Mesendoderm (in vitro differentiated cells): Measurements from ENCODE around the gene MGARP.

Experiments
- DNase-seq: peaks from one replicate; pipeline ENCODE4 v3.0.0; 2013
- H2AK5ac ChIP-seq: 2 replicates; pipeline ENCODE4 v1.6.1; 2013; ENCODE audit warnings: low read length, inconsistent platforms
- H2BK120ac ChIP-seq: 2 replicates; pipeline ENCODE4 v1.6.1; 2013; ENCODE audit warnings: low read depth, mild to moderate bottlenecking, low read length, moderate library complexity, mixed read lengths
- H2BK15ac ChIP-seq: replicated peaks from 2 replicates; pipeline ENCODE4 v1.6.1; 2013; ENCODE audit warnings: low read depth, mild to moderate bottlenecking, moderate library complexity
- H2BK5ac ChIP-seq: 2 replicates; pipeline ENCODE4 v1.6.1; 2013; ENCODE audit warnings: low read length, inconsistent platforms
- H3K18ac ChIP-seq: 2 replicates; pipeline ENCODE4 v1.6.1; 2013; ENCODE audit warnings: mild to moderate bottlenecking, low read length, mixed read lengths
- H3K23ac ChIP-seq: one replicate; pipeline ENCODE4 v1.6.1; 2013; ENCODE audit warnings: low read length
- H3K27ac ChIP-seq: 2 replicates; pipeline ENCODE4 v1.5.1; 2013; ENCODE audit warnings: low read depth, mild to moderate bottlenecking, inconsistent platforms, low read length, moderate library complexity
- H3K27me3 ChIP-seq: 2 replicates; pipeline ENCODE4 v1.6.1; 2013; ENCODE audit warnings: low read length, control low read depth, mild to moderate bottlenecking, inconsistent platforms; ENCODE audit not compliant: insufficient read depth, poor library complexity
- H3K36me3 ChIP-seq: 2 replicates; pipeline ENCODE4 v1.6.1; 2013; ENCODE audit warnings: low read length, inconsistent platforms; ENCODE audit not compliant: control insufficient read depth, insufficient read depth
- H3K4ac ChIP-seq: one replicate; pipeline ENCODE4 v1.6.1; 2013; ENCODE audit warnings: low read depth, mild to moderate bottlenecking, low read length, moderate library complexity
- H3K4me1 ChIP-seq: 2 replicates; pipeline ENCODE4 v1.6.1; 2013; ENCODE audit warnings: low read depth, low read length, inconsistent platforms; ENCODE audit not compliant: control insufficient read depth
- H3K4me2 ChIP-seq: 2 replicates; pipeline ENCODE4 v1.6.1; 2013; ENCODE audit warnings: low read length
- H3K4me3 ChIP-seq: 2 replicates; pipeline ENCODE4 v1.5.1; 2013; ENCODE audit warnings: mild to moderate bottlenecking, low read length
- H3K56ac ChIP-seq: one replicate; pipeline ENCODE4 v1.6.1; 2013; ENCODE audit warnings: low read length
- H3K79me1 ChIP-seq: 2 replicates; pipeline ENCODE4 v1.6.1; 2013; ENCODE audit warnings: low read length, inconsistent platforms
- H3K79me2 ChIP-seq: 2 replicates; pipeline ENCODE4 v1.6.1; 2013; ENCODE audit warnings: mild to moderate bottlenecking, low read length; ENCODE audit not compliant: control insufficient read depth, insufficient read depth
- H3K9ac ChIP-seq: 2 replicates; pipeline ENCODE4 v1.6.1; 2013; ENCODE audit warnings: low read length, inconsistent platforms
- H4K5ac ChIP-seq: one replicate; pipeline ENCODE4 v1.6.1; 2013; ENCODE audit warnings: low read length
- H4K8ac ChIP-seq: one replicate; pipeline ENCODE4 v1.6.1; 2013; ENCODE audit warnings: low read depth, mild to moderate bottlenecking, control low read depth, low read length, moderate library complexity
- WGBS: extraction: QIAGEN DNeasy Blood & Tissue Kit; methylation state at CpG from one replicate; pipeline ENCODE4 v1.1.7; 2013; ENCODE audit warnings: low lambda C conversion rate, missing lambda C conversion rate; ENCODE audit not compliant: insufficient coverage; ENCODE audit errors: extremely low coverage; 5-methylcytosine and 5-hydroxymethylcytosine counted together

MGARP gene

GRCh38 chr4:139286186-139286698 is 6.2 kb upstream of the MGARP start:
- Histone ChIP-seq H3K79me2 (no peaks in the 10 kb centered on the region), H2BK5ac (no peak overlapping the region), H3K4me2 (no peak overlapping the region), H3K4me1 (no peaks in the 10 kb centered on the region), H3K56ac (no peak overlapping the region), H3K27ac (no peak overlapping the region), H4K5ac (no peak overlapping the region), H3K36me3 (no peaks in the 10 kb centered on the region), H3K23ac (no peak overlapping the region), H3K79me1 (no peaks in the 10 kb centered on the region), H2BK15ac (no peak overlapping the region), H2BK120ac (no peak overlapping the region), H2AK5ac (no peak overlapping the region), H3K9ac (no peak overlapping the region), H4K8ac (no peak overlapping the region), H3K4ac (no peak overlapping the region), H3K18ac (no peak overlapping the region), H3K4me3 (no peak overlapping the region), H3K27me3 (no peaks in the 10 kb centered on the region)
- WGBS: no CpG with 5 or more reads among the region's 7 CpGs
- no peak for DNase-seq

- H3K79me2 ChIP-seq: no peaks in the 10 kb centered on the region
Measured at GRCh38 chr4:139282721-139283075, 2.7 kb upstream of the MGARP start.

GRCh38 chr4:139282065-139282720 is 2.2 kb upstream of the MGARP start:
- Histone ChIP-seq H3K18ac (no peak overlapping the region), H3K27me3 (peaks cover 11% of the 10 kb centered on the region), H3K27ac (no peak overlapping the region), H2BK120ac (no peak overlapping the region), H3K9ac (no peak overlapping the region), H3K4me2 (no peak overlapping the region), H4K5ac (no peak overlapping the region), H3K79me1 (no peaks in the 10 kb centered on the region), H4K8ac (no peak overlapping the region), H2BK5ac (no peak overlapping the region), H3K79me2 (no peaks in the 10 kb centered on the region), H2BK15ac (no peak overlapping the region), H3K4ac (no peak overlapping the region), H3K36me3 (no peaks in the 10 kb centered on the region), H3K23ac (no peak overlapping the region), H3K4me1 (no peaks in the 10 kb centered on the region), H3K4me3 (no peak overlapping the region), H3K56ac (no peak overlapping the region), H2AK5ac (no peak overlapping the region)
- WGBS: no CpG with 5 or more reads among the region's 7 CpGs
- no peak for DNase-seq

More at GRCh38 chr4:139282721-139283075, 2.7 kb upstream of the MGARP start:
- Histone ChIP-seq H3K27ac (no peak overlapping the region), H3K18ac (no peak overlapping the region), H4K5ac (no peak overlapping the region), H2BK120ac (no peak overlapping the region), H2BK5ac (no peak overlapping the region), H4K8ac (no peak overlapping the region), H3K36me3 (no peaks in the 10 kb centered on the region), H3K4me2 (no peak overlapping the region), H3K56ac (no peak overlapping the region), H2BK15ac (no peak overlapping the region), H3K4ac (no peak overlapping the region), H3K9ac (no peak overlapping the region), H3K27me3 (peaks cover 11% of the 10 kb centered on the region), H3K4me3 (no peak overlapping the region), H2AK5ac (no peak overlapping the region), H3K4me1 (no peaks in the 10 kb centered on the region), H3K79me1 (no peaks in the 10 kb centered on the region), H3K23ac (no peak overlapping the region)
- no peak for DNase-seq

- Histone ChIP-seq H3K4me3 (peak overlapping the region; percentile 35), H3K4ac (no peak overlapping the region), H2BK15ac (no peak overlapping the region), H3K36me3 (no peaks in the 10 kb centered on the region), H2AK5ac (no peak overlapping the region), H3K79me1 (no peaks in the 10 kb centered on the region), H3K4me1 (no peaks in the 10 kb centered on the region), H4K5ac (no peak overlapping the region), H4K8ac (no peak overlapping the region), H3K18ac (no peak overlapping the region), H3K23ac (no peak overlapping the region), H2BK5ac (no peak overlapping the region), H3K9ac (peak overlapping the region; percentile 49), H3K27me3 (peaks cover 11% of the 10 kb centered on the region), H3K56ac (peak overlapping the region; percentile 40), H3K4me2 (peak overlapping the region; percentile 95), H3K27ac (no peak overlapping the region), H2BK120ac (no peak overlapping the region), H3K79me2 (no peaks in the 10 kb centered on the region)
- DNase-seq: peak; percentile 42
- WGBS: no CpG with 5 or more reads among the region's 40 CpGs
Measured at GRCh38 chr4:139278912-139279759, 889 bp downstream of the MGARP start.

GRCh38 chr4:139278485-139278884 is 1.5 kb downstream of the MGARP start:
- Histone ChIP-seq H3K36me3 (no peaks in the 10 kb centered on the region), H4K8ac (no peak overlapping the region), H3K9ac (no peak overlapping the region), H3K79me1 (no peaks in the 10 kb centered on the region), H3K4me2 (no peak overlapping the region), H2BK15ac (no peak overlapping the region), H2BK5ac (no peak overlapping the region), H3K23ac (no peak overlapping the region), H2AK5ac (no peak overlapping the region), H3K4me3 (no peak overlapping the region), H3K4ac (no peak overlapping the region), H3K18ac (no peak overlapping the region), H3K27me3 (peaks cover 11% of the 10 kb centered on the region), H3K79me2 (no peaks in the 10 kb centered on the region), H3K56ac (no peak overlapping the region), H3K4me1 (no peaks in the 10 kb centered on the region), H2BK120ac (no peak overlapping the region), H3K27ac (no peak overlapping the region), H4K5ac (no peak overlapping the region)
- DNase-seq: no peak
- no CpG with 5 or more reads among the region's 16 CpGs for WGBS
